ENCODE data around the gene QPRT. TPM values are rescaled to one million over a fixed set of nuclear protein-coding genes. Genes with fewer than 3 reads are reported as not detected.
"Not testable (repeated sequence)": the region's sequence is repeated elsewhere in the genome, so short reads cannot be mapped to it uniquely, and the experiment has no call there.

The QPRT gene
- polyA plus RNA-seq, 3 donors, result 3.2 to 18.8 (median 11.4) TPM

DNA sequence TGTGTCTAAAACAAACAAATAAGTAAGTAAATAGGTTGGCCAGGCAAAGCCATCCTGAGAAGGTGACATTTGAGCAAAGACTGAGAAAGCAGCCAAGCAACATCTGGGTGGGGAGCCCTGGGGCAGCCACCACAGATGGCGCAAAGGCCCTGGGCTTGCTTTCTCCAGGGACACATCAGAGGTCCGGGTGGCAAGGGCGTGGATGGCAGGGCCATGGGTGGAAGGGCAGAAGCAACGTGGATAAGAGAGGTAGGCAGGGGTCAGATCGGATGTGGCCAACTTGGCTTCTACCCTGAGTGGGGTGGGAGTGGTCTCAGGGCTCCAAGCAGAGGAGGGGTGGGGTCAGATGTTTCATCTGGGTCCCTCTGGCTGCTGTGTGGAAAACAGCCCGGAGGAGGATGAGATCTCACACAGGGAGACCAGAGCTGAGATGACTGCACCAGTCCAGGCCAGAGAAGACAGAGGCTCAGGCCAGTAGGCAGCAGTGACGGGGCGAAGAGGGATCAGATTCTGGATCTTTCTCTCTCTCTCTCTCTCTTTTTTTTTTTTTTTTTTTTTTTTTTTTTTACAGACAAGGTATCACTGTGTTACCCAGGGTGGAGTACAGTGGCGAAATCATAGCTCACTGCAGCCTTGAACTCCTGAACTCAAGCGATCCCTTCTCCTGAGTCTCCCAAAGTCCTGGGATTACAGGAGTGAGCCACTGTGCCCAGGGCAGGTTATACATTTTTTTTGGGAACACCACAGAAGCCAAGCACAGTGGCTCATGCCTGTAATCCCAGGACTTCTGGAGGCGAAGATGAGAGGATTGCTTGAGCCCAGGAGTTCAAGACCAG, 22.1 kb upstream of the QPRT start:
- WGBS, 3 donors, result 69 to 77% (median 70%) methylated on average over 9 to 11 of the region's 11 CpGs
- H3K27ac ChIP-seq (ENCODE audit: low read depth, low read length), result no peak overlapping the region

GRCh38 chr16:29658705-29659104, 20.3 kb upstream of the QPRT start:
- WGBS, 3 donors, result 80 to 87% (median 83%) methylated on average over 6 of the region's 6 CpGs
- H3K27ac ChIP-seq (ENCODE audit: low read depth, low read length), result no peak overlapping the region

DNA sequence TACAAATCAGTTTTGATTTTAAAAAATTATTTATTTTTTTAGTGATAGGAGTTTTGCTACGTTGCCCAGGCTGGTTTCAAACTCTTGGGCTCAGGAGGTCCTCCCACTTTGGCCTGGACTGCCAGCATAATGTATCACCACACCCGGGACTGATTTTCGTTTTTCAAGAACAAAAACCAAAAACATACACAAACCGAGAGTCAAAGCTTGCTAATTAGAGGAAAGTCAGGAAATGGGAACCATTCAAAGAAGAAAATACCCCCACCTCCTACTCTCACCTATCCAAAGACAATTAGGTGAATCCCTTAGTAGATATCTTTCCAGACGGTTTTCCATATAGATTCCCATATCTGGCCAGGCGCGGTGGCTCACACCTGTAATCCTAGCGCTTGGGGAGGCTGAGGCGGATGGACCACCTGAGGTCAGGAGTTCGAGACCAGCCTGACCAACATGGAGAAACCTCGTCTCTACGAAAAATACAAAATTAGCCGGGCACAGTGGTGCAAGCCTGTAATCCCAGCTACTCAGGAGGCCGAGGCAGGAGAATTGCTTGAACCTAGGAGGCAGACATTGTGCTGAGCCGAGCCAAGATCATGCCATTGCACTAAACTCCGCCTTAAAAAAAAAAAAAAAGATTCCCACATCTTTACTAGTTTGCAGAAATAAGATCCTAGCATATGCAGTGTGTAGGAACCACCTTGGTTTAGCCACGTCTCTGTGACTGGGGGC, 16.8 kb upstream of the QPRT start:
- 59 to 84% (median 64%) methylated on average over 17 of the region's 17 CpGs for WGBS, 3 donors
- H3K27ac ChIP-seq (ENCODE audit: low read depth, low read length), result no peak overlapping the region

DNA sequence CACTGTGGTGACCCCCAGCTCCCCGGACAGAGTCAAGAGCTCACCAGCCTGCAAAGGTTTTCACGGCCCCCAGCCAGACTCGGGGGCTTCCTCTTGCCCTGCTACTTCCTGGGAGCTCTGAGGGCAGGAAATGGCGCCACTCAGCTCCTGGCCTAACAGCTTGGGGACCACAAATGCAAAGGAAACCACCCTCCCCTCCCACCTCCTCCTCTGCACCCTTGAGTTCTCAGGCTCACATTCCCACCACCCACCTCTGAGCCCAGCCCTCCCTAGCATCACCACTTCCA, 16.3 kb upstream of the QPRT start:
- WGBS, 3 donors, result 41 to 52% (median 41%) methylated on average over 4 of the region's 4 CpGs
- H3K27ac ChIP-seq (ENCODE audit: low read depth, low read length), result no peak overlapping the region

DNA sequence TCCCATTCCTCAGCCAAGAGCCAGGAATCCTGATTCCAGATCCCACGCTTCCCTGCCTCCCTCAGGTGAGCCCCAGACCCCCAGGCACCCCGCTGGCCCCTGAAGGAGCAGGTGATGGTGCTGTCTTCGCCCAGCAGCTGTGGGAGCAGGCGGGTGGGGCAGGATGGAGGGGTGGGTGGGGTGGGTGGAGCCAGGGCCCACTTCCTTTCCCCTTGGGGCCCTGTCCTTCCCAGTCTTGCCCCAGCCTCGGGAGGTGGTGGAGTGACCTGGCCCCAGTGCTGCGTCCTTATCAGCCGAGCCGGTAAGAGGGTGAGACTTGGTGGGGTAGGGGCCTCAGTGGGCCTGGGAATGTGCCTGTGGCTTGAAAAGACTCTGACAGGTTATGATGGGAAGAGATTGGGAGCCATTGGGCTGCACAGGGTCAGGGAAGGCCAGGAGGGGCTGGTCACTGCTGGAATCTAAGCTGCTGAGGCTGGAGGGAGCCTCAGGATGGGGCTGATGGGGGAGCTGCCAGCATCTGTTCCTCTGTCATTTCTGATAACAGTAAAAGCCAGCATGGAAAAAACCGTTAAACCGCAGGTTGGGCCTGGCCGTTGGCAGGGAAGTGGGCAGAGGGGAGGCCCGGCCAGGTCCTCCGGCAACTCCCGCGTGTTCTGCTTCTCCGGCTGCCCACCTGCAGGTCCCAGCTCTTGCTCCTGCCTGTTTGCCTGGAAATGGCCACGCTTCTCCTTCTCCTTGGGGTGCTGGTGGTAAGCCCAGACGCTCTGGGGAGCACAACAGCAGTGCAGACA, 15.8 kb upstream of the QPRT start, which contains the start of gene SPN:
Gene SPN, plus strand, starts transcription at position 232 of the 791 bp plus-strand sequence. Its CDS starts 482 bp downstream, at position 714.
- H3K27ac ChIP-seq (ENCODE audit: low read depth, low read length), result no peak within 1 kb of the TSS
- WGBS, 3 donors, result 47 to 77% (median 57%) methylated on average over 16 to 18 of the region's 18 CpGs

DNA sequence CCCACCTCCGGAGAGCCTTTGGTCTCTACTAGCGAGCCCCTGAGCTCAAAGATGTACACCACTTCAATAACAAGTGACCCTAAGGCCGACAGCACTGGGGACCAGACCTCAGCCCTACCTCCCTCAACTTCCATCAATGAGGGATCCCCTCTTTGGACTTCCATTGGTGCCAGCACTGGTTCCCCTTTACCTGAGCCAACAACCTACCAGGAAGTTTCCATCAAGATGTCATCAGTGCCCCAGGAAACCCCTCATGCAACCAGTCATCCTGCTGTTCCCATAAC, 15.2 kb upstream of the QPRT start:
- no peak overlapping the region for H3K27ac ChIP-seq (ENCODE audit: low read depth, low read length)
- 66 to 73% (median 66%) methylated on average over 3 of the region's 3 CpGs for WGBS, 3 donors

- H3K27ac ChIP-seq (ENCODE audit: low read depth, low read length), result no peak overlapping the region
- 55 to 79% (median 64%) methylated on average over 32 to 35 of the region's 35 CpGs for WGBS, 3 donors
Observed at GRCh38 chr16:29664091-29664921, 14.7 kb upstream of the QPRT start.

- H3K27ac ChIP-seq (ENCODE audit: low read depth, low read length), result no peak overlapping the region
Observed at GRCh38 chr16:29665294-29666077, 13.5 kb upstream of the QPRT start.

DNA sequence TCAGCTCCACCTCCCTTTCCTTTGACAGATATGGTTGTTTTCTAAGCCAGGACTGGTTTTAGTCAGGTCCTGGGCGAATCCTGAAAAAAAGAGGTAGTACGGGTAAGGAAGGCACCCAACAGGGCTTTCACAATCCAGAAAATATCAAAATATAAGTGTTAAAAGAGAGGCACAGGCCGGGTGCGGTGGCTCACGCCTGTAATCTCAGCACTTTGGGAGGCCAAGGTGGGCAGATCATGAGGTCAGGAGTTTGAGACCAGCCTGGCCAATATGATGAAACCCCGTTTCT, 11.7 kb upstream of the QPRT start:
- not testable (repeated sequence) for H3K27ac ChIP-seq (ENCODE audit: low read depth, low read length)
- 51 to 83% (median 65%) methylated on average over 6 of the region's 6 CpGs for WGBS, 3 donors

More at GRCh38 chr16:29665294-29666077, 13.5 kb upstream of the QPRT start:
- WGBS, 3 donors, result 42 to 68% (median 47%) methylated on average over 15 of the region's 15 CpGs

GRCh38 chr16:29667755-29668154, 11.2 kb upstream of the QPRT start:
- 93 to 94% (median 94%) methylated on average over 12 of the region's 12 CpGs for WGBS, 3 donors
- no peak overlapping the region for H3K27ac ChIP-seq (ENCODE audit: low read depth, low read length)

DNA sequence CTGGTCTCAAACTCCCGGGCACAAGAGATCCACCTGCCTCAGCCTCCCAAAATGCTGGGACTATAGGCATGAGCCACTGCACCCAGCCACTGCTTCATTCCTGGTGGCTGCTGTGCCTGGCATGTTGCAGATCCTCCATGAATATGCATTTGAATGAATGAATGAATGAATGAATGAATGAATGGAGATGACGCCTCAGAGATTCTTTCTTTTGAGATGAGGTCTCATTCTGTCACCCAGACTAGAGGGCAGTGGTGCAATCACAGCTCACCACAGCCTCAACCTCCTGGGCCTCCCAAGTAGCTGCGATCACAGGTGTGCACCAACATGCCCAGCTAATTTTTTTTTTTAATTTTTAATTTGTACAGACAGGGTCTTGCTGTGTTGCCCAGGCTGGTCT, 10.7 kb upstream of the QPRT start:
- H3K27ac ChIP-seq (ENCODE audit: low read depth, low read length), result no peak overlapping the region
- 77 to 87% (median 84%) methylated on average over 3 of the region's 3 CpGs for WGBS, 3 donors

GRCh38 chr16:29673501-29673900, 5.5 kb upstream of the QPRT start:
- H3K27ac ChIP-seq (ENCODE audit: low read depth, low read length), result no peak overlapping the region
- 87 to 91% (median 87%) methylated on average over 6 of the region's 6 CpGs for WGBS, 3 donors

- no peak overlapping the region for H3K27ac ChIP-seq (ENCODE audit: low read depth, low read length)
- WGBS, 3 donors, result 16 to 41% (median 18%) methylated on average over 13 of the region's 13 CpGs
Observed at GRCh38 chr16:29674188-29674587, 4.8 kb upstream of the QPRT start.

- 53 to 66% (median 58%) methylated on average over 3 of the region's 3 CpGs for WGBS, 3 donors
- no peak overlapping the region for H3K27ac ChIP-seq (ENCODE audit: low read depth, low read length)
Observed at GRCh38 chr16:29675811-29676643, 3.0 kb upstream of the QPRT start.

DNA sequence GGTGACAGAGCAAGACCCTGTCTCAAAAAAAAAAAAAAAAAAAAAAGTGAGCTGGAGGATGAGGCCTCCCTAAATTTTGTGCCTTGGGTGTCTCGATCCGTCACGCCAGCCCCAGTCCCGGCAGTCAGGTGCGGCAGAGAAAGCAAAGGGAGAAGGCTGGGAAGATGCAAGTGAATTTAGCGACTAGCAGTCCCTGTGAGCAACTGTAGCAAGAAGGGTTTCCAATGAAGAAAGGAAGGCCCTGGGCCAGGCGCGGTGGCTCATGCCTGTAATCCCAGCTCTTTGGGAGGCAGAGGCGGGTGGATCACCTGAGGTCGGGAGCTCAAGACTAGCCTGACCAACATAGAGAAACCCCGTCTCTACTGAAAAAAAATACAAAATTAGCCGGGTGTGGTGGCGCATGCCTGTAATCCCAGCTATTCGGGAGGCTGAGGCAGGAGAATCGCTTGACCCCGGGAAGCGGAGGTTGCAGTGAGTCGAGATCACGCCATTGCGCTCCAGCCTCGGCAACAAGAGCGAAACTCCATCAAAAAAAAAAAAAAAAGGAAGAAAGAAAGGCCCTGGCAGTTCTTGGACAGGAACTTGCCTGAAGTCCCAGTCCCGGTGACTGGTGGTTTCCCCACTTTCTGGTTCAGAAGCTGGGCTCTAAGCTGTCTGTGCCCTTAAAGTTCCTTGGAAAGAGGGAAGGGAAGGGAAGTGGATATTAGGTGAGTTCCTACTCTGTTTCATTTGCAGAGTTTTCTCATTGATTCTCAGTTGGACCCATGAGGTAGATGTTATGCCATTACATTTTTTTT, 1.8 kb upstream of the QPRT start:
- no peak overlapping the region for H3K27ac ChIP-seq (ENCODE audit: low read depth, low read length)
- WGBS, 3 donors, result 80 to 94% (median 86%) methylated on average over 23 of the region's 23 CpGs

- WGBS, 3 donors, result 54 to 76% (median 75%) methylated on average over 10 of the region's 10 CpGs
- H3K27ac ChIP-seq (ENCODE audit: low read depth, low read length), result no peak overlapping the region
Observed at GRCh38 chr16:29680180-29680598, 1.2 kb downstream of the QPRT start.
